Tibial nerve (tissue), 3 donors: ENCODE results near the gene PLAU.
"Not testable (repeated sequence)": the region's sequence is repeated elsewhere in the genome, so short reads cannot be mapped to it uniquely, and the experiment has no call there.

Source experiments
- EP300 ChIP-seq, 2 donors: sonication (generic); formaldehyde crosslinking; IDR thresholded peaks; one replicate each; pipeline ENCODE4 v1.6.1; 2017; ENCODE audit warnings: antibody characterized with exemption in 2 of 2, mild to moderate bottlenecking in 1 of 2
- POLR2A ChIP-seq, 2 donors: fragments of 450-650 bp; IDR thresholded peaks; one replicate each; pipeline ENCODE4 v1.6.1; 2017; ENCODE audit warnings: antibody characterized with exemption in 2 of 2, mild to moderate bottlenecking in 2 of 2, moderate library complexity in 2 of 2

DNA sequence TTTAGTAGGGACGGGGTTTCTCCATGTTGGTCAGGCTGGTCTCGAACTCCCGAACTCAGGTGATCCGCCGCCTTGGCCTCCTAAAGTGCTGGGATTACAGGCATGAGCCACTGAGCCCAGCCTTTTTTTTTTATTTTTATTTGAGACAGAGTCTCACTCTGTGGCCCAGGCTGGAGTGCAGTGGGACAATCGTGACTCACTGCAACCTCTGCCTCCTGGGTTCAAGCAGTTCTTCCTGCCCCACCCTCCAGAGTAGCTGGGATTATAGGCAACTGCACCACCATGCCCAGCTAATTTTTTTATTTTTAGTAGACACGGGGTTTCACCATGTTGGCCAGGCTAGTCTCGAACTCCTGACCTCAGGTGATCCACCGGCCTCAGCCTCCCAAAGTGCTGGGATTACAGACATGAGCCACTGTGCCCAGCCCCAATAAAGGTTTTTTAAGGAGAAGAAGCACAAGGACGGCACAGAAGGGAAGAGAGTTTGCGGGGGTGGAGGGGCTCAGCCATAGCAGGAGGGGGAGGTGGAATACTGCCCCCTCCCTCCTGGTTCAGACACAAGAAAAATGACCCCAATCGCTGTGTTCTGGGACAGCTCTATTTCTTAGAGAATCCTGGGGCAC, 54.4 kb downstream of the PLAU start:
- not testable (repeated sequence) for TF ChIP-seq POLR2A, EP300 (IDR thresholded peaks at IDR 0.05)
